CD4-positive, alpha-beta T cell treated with Interferon gamma for 1 hour (primary cell): ENCODE results near the gene SH2B3.

Experiments used
- DNase-seq: peaks from one replicate; pipeline ENCODE4 v3.0.0-alpha.2; 2020

Gene SH2B3

DNA sequence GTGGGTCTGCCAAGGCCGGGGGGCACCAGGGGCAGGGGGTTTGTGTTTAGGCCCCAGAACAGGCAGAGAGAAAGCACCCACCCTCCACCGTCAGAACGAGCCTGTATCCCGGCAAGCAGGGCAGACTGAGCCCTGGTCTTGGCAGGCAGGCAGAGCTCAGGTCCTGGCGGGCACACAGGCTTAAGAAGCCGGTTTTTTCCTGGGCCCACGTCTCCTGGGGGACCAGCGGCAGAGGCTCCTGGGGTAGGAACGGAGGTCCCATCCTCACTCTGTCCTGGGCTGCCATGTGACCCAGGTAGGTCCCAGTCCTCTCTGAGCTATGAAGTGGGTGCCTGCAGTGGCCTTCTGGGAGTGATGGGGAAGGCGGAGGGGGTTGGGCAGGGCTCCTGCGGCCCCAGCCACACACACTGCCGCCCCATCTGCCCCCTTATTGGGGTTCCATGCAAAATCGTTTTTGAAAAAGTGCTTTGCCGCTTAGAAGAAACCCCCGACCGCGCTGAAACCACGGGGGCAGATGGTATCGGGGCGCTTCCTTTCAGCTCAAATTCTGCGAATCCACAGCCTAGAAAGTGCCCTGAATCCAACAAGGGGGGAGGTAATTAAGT lies 24.2 kb downstream of the SH2B3 start:
- DNase-seq: peak; percentile 68

DNA sequence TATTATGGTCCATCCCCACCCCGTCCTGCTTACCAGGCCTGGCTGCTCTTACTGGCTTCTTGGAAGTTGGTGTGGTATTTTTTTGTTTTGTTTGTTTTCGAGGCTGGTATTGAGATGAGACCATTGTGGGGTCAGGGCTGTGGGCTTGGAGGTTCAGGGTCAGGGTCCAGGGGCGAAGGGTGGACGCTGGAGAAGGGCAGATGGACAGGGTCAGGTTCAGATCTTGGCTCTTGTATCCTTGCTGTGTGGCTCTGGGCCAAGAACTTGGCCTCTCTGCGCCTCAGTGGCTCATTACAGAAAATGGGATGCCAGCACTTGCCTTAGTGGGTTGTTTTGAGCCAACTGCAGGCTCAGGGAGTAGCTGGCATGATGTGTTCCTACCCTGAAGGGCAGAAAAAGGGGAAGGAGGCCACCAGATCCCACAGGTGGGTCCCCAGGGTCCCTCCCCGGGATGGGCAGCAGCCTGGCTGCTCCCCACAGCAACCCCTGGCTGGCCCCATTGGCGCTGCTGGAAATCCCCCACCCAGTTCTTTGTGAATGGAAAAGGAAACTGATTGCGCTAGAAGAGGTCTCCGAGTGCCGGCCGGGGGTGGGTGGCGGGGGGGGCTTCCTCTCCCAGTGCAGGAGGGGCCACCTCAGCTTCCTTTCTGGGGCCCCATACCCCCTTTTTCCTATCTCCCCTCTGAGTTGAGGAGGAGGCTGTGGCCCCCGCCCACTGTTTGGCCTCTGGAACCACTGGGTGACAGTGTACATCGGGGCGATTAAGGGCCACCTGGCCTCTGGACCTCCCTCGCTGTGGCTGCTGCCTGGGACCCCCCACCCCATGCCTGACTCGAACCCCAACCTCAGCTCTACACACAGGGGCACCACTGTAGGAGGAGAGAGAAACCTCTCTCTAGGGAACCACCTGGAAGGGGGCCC lies 25.0 kb downstream of the SH2B3 start:
- peak; percentile 80 for DNase-seq

DNA sequence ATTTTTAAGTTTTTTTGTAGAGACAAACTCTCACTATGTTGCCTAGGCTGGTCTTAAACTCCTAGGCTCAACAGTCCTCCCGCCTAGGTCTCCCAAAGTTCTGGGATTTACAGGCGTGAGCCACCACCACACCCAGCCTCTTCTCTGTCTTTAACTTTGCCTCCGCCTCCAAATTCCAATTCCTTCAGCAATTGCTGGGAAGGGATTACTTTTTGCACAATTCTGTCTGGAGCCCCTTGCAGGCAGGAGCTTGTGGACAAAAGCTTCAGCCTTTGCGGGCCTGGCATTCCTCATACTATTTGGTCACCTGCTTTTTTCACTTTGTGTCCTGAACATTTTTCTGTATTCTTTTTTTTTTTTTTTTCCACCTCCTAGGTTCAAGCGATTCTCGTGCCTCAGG lies 26.0 kb downstream of the SH2B3 start:
- DNase-seq: no peak

DNA sequence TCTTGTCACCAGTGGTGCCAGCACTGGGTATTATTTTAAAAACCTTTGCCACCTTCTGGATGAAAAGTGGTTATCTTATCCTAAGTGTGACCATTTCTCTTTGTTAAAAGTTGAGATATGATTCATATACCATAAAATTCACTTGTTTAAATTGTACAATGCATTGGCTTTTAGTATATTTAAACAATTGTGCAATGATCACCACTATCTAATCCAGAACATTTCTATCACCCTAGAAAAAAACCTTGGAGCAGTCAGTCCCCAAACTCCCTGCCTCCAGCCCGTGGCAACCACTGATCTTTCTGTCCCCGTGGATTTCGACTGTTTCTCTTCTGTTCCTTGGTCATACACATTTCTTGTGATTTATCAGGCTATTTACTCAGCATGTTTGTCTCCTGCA lies 28.3 kb downstream of the SH2B3 start:
- DNase-seq: no peak

DNA sequence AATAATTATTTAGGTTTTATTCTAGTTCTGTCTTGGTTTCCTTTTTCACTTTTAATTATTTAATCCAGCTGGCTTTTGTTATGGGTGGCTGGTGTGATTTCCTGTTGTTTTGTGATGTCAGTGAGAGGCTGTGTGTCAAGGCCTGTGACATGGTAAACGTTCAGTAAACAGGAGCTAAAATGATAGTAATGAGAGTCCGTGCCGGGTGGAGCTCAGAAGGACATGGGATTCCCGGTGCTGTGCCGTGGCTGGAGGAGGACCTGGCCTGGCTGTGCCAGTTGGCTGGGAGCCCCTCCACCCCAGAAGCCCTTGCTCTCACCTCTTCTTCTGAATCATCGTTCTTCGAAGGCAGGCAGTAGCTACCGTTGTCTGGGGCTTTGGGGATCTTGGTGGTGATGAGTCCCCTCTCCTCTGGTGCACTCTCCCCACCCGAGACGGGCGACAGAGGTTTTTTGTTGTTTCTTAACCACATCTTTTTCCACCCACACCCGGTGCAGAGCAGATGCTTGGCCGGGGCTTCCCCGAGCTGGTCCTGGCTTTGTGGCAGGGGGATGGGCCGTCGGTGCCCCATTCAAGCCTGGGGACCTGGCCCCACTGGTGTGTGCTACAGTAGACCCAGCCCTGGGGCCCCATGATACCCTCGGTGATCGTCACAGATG lies 29.1 kb downstream of the SH2B3 start:
- peak; percentile 90 for DNase-seq

DNA sequence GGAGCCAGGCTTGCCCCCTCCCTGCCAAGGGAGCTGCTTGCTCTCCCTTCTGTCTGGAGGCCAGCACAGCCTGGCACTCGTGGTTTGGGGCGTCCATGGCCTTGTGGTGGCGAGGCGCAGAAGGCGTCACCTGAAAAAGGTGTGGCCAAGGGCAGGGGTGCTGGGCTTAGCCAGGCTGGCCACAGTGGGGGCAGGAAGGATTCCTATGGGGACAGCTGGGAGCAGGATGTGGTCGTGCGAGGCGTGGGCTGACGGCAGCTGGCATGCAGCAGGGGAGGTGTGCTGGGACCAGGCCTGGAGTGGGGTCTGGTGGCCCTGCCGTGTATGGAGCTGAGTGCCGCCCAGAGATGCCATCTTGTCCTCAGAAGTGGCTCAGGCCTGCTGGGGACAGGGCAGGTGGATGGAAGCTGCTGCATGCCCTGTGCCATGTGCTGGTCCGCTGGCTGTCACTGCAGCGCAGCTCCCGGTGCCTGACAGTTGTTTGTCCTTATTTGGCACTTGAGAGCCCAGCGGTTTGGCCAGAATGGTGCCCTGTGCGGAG lies 30.0 kb downstream of the SH2B3 start:
- DNase-seq: peak; percentile 41

DNA sequence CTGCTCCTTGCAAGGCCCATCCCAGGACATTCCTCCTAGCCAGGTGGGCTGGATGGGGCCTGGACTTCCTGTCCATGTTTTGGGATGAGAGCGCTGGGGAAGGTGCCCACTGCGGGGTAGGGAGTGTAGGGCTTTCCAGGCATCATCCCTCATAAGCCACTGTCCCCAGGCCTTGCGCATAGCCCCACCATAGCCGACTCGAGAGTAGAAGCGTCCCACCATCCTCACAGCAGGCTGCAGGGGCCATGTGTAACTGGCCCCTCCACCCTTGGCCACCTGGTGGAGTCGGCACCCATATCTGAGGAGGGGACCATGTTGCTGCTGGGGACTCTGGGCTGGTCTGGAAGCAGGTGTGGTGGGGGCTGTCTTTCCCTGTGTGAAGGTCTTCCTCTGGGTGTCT lies 30.5 kb downstream of the SH2B3 start:
- DNase-seq: no peak

DNA sequence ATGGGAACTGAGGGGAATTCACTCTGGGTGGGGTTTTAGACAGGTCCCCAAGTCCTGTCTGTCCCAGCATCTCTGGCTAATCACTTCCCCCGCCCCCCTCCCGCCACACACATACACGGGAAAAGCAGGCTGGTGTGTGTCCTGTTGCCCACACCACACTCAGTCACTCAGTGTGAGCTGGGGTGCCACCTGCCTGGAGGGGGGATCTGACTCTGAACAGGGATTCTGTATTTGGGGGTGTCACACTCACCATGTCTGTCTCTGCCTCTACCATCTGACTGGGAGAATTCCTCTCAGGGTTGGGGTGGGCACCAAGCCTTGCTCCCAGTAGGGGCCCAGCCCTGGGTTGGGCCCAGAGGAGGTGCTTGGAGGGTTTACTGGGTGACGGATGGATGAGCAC lies 31.1 kb downstream of the SH2B3 start:
- DNase-seq: no peak

DNA sequence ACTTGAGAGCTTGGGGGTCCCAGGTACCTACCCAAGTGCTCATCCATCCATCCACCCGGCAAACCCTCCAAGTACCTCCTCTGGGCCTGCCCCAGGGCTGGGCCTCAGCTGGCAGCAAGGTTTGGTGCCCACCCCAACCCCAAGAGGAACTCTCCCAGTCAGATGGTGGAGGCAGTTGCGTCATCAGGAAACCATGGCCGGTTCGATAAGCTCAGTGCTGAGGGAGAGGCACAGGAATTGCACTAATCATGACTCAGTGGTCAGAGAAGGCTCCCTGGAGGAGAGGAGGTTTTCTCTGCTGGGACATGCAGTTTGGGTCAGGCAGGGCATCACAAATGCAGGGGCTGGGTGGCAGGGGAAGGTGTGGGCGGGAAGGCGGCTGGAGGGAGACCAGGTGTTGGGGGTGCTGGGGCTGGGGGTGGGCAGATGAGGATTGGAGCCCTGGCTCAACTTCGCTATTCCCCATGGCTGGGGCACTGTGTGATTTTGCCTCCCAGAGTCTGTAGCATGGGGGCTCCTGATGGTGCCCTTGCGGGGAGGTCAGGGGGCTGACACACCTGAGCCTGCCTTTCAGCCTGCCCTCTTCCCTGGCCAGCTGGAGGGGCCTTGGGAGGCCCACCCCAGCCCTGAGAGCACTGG lies 32.2 kb downstream of the SH2B3 start:
- DNase-seq: peak; percentile 57

DNA sequence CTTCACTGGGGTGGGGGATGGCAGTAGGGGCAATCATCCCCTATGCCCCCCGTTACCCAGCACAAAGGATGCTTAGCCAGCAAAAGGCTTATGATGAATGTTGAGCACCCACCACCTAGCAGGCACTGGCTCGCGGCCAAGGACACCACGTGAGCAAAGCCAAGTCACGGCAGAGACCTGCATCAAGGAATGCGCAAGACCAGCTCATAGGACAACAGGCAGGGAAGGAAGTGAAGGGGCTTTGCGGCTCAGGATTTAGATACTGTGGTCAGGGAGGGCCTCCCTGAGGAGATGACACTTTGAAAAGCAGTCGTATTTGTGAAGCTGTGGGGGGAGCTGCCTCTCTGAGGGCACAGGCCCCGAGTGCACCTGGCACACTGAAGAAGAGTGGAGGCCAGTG lies 32.8 kb downstream of the SH2B3 start:
- peak; percentile 60 for DNase-seq

DNA sequence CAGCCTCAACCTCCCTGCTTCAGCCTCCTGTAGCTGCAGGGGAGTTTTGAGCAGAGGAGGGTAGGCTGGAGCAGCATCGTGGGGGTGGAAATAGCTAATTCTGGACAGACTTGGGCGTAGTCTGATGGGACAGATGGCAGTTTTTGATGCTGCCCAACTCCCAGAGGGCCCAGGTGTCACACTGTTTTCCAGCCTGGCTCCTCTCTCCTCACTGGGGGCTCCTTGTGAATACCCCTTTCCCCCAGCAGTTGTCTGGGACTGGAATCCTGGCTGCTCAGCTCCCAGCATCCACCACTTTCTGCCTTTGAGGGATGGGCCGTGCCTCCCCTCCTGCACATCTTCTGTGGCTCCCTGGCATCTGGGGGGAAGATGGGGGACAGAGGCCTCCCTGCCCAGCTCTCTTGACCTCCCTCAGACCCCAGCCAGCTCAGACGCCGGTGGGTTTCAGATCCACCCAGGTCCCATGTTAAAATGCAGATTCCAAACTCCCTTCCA lies 34.0 kb downstream of the SH2B3 start:
- no peak for DNase-seq

DNA sequence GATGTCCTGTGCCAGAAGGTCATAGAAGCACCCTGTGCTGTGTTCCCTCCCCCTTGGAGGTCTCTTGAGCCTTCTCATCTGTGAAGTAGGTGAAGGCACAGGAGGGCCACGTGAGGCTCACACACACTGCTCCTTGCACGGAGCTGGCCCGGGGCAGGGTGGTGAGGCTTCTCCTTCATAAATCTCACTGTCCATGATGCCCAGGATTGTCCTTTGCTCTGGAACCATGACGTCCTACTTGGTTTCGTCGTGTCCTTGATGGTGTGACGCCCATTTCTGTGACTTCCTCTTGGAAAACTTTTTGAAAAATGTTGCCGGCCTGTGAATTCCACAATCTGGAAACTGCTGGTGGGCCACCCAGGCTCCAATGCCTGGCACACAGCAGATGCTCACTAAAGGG lies 34.4 kb downstream of the SH2B3 start:
- no peak for DNase-seq

DNA sequence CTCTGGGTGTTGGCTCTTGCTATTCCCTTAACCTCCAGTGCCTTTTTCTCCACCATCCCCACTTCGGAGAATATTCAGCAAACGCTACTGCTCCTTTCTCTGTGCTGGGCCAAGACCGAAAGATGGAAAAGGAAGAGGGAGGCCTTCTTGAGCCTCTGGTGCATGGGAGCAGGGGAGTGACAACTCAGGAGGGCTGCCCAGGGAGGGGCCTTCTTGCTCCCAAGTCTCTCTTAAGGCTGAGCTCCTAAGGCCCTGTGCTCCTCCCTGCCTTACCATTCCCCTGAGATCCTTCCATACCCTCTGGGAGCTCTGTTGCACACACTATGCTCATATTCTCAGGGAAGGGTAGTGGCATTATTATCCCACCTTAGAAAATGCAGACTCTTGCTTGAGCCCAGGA lies 34.9 kb downstream of the SH2B3 start:
- DNase-seq: no peak

DNA sequence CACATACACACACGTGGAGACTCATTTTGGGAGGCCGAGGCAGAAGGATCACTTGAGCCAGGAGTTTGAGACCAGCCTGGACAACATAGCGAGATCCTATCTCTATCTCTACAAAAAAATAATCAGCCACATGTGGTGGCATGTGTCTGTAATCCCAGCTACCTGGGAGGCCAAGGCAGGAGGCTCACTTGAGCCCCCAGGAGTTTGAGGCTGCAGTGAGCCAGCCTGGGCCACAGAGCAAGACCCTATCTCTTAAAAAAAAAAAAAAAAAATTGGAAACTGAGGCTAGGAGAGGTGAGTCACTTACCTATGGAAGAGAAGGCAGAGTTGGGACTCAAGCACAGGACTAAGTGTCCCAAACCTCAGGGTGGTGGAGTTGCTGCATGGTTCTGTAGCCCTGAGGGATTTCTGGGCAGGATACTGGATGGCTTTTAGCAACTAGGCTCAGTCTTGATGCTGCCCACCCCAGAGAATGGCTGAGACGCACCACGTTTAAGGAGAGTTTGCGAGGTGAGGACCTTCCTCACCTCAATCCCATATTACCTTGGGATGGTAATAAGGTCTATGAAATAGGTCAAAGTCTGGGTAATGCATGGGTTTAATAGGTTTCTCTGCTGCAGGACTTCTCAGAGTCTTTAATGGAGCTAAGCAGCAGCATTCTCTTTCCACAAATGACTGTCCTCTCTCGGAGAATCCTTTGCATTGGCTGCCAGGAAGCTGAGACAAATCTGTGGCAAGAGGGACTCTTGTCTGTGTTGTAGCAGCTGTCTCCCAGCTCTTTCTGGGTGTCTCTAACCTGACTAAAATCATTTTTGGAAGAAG lies 35.6 kb downstream of the SH2B3 start:
- no peak for DNase-seq

DNA sequence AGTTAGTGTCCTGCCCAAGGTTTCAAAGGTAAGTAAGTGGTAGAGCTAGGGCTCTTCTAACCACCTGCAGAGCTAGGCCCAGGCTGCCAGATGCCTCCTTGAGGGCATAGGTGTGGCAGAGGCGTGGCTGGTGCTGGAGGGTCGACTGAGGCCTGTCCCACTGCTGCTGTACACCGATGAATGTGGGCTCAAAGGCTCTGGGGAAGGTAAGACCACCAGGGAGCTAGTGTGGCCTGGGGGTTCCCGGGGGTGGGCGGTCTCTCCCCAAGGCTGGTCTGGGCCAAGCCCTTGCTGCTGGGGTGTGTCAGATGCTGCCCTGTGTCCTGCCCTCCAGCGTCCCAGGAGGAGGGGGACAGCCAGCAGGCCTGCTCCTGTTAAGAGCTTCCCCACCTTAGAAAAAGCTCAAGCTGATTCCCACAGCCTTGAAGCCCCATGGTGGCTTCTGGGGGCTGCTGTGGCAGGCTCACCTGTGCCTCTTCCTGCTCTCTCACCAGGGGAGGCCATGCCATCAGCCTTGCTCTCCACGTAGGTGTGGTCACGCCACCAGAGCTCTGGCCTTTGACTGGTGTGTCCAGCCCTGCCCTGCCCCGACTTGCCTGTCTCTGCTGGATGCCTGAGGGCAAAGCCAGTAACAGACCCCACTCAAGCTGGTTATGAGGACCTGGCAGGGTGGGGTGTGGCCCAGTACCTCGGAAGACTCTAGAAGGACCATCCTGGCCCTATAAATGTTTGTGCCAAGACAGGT lies 36.8 kb downstream of the SH2B3 start:
- no peak for DNase-seq

DNA sequence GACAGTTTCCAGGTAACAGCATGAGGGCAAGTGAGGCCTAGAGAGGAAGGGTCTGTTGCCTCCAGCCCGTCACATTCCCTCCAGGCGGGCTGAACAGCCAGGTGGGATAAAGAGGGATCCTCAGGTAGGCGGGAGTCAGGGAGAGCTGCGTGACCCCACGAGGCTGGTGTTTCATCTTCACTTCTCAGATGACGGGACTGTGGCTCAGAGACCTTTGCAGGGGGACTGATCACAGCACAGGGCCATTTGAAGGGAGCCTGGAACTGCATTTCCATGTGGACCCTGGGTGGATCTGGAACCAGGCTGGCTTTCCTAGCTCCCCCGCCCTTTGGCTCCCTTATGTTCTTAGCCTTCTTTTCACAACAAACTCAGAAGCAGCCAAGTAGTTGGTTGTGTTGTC lies 37.4 kb downstream of the SH2B3 start:
- no peak for DNase-seq

DNA sequence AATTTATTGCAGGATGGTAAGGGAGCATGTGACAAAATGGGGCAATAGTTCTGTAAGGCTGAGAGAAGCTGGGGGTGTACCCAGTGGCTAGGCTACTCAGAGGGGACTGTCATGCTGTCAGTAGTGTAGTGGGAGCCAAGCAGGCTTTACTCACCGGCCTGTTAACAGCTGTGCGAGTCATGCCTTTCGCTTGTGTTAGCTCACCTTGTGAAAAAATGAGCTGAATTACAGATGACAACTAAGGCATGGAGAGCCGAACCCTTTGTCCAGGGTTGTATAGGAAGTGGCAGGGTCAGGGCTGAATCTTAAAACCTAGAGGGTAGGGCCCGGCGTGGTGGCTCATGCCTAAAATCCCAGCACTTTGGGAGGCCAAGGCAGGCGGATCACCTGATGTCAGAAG lies 37.9 kb downstream of the SH2B3 start:
- no peak for DNase-seq

DNA sequence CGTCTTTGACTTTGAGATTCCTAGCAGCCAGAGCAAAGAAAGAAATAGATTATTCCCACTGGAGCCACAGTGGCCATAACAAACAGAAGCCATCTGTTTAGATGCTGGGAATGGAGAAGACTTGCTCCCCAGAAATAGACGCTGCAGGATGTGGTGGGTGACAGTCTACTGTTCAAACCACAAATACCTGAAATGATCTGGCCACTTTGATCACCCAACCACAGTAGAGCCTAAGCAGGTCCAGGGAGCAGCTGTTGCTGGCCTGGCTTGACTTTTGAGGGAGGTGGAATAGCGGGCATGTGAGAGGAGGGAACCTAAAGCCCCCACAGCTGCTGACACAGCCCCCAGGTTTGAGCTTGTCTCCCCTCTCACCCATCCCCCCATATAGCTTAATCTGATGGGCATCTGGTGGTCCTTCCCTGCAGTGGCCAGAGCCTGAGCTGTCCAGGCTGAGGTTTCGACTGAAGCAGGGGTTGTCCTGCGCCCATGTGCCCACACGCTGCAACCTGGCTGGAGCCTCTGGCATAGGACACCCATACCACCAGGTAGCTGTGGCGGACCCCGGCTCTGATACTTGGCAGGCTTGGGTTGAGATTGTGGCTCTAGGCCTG lies 38.7 kb downstream of the SH2B3 start:
- no peak for DNase-seq

DNA sequence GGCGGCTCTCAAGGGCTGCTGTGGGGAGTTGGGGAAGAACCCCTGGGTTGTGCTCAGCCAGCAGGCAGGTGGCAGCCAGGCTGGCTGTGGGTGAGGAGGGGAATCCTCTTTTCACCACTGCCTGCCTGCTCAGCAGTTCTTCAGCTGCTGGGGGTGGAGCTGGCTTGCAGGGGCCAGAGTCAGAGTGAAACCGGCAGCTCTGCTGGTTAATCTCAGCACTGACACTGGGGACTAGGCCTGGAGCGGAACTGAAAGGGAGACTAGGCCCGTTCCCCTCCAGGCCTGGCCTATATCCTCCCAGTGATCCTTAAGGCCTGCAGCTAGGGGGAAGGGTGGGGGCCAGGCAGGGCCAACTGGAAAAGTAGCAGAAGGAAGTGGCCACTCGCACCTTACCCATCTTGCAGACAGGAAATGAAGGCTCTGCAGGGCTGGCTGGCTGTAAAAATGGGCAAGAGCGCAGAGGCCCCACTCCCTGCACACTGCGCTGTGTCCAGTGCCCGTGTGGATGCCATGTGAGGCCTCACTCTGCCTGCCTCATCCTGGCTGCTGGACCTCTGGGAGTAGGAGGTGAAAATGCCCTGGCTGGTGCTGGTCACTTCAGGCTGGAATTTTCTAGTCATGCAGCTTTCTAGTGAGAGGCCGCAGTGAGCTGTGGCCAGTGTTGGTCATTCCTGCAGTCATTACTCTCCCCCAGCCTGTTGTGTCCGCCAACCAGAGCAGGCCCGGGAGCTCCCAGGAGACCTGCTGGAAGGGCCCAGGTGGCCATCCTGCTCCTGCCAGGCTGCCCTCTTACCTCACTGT lies 39.4 kb downstream of the SH2B3 start:
- peak; percentile 89 for DNase-seq
